Colonic mucosa (tissue), 4 donors: ENCODE measurements around the gene LARGE2. TPM values are rescaled to one million over a fixed set of nuclear protein-coding genes. Genes with fewer than 3 reads are reported as not detected.

ENCODE experiments used
- DNase-seq: peaks from one replicate; pipeline ENCODE4 v3.0.0-alpha.2; 2020
- H3K27ac ChIP-seq: fragments of 200-600 bp; one replicate; pipeline ENCODE4 v1.8.0; 2021
- H3K27me3 ChIP-seq: fragments of 200-600 bp; one replicate; pipeline ENCODE4 v1.8.0; 2021
- H3K36me3 ChIP-seq: fragments of 200-600 bp; one replicate; pipeline ENCODE4 v1.8.0; 2021
- H3K4me1 ChIP-seq: fragments of 200-600 bp; one replicate; pipeline ENCODE4 v1.8.0; 2021; ENCODE audit warnings: mild to moderate bottlenecking
- H3K4me3 ChIP-seq: fragments of 200-600 bp; one replicate; pipeline ENCODE4 v1.8.0; 2021
- H3K9ac ChIP-seq, 2 donors: one replicate each; pipeline ENCODE4 v1.7.0; 2013; ENCODE audit warnings: control low read depth in 2 of 2, low read depth in 2 of 2, low read length in 2 of 2
- H3K9me3 ChIP-seq: fragments of 200-600 bp; one replicate; pipeline ENCODE4 v1.8.0; 2021
- intact Hi-C: fragments of 100-400 bp; cut with DNase I; formaldehyde crosslinking; loops from one replicate; pipeline ENCODE4 v1.14.1; 2022
- total RNA-seq, 2 donors: library from RNA; stranded (reverse); fragmentation: NEBNext Ultra II Directional in 1 of 2; extraction: Animal tissue kit (Norgen Biotek cat#: 25700) in 1 of 2; gene quantifications; one replicate each; pipeline ENCODE4 v1.2.1, GENCODE V29; 2021
- TF ChIP-seq, protein P1 (sequence below): fragments of 200-600 bp; IDR thresholded peaks from one replicate; pipeline ENCODE4 v1.8.0; 2022; ENCODE audit warnings: antibody characterized with exemption, mild to moderate bottlenecking
- donor health status: healthy.
- donor health status: DM: no; HTN: no; CAD: no.
- donor health status: DM: no; HTN: no; CAD: no.

LARGE2 gene
- total RNA-seq, 2 donors from 2014 or later, result 4.1 to 7.5 TPM

DNA sequence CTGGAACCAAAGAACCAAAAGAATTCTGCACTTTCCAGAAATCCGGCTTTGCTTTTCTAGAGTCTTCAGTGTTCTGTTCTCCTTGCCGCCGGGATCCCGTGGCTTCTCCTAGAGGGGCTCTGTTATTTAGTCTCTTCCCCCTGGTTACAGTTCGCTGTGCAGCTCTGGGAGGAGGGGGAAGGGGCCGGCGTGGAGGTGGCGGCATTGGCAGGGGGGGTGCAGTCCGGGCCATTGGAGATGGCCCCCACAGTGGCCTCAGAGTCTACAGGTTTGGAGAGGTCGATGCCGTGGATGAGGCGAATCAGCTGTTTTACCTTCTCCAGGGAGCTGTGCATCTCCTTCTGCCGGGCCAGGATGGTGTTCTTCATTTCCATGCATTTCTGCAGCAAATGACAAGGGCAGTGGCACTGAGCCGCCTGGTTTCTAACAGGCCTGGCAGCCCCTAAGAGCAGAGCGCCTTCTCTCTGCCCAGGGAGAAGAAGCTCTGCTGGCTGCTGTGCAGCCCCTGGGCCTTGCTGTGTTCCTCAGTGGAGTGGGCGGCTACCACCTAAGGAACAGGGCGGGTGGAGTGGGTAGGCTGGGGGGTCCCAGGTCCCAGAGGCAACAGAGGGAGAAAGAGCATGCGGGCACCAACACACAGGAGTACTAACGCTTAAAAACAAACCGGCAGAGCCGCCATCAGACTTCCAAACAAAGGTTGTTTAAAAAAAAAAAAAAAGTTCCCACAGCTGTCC lies 11.6 kb downstream of the LARGE2 start:
- H3K36me3 ChIP-seq, result no peaks in the 10 kb centered on the region

GRCh38 chr11:45934580-45935318 lies 12.3 kb downstream of the LARGE2 start:
- Histone ChIP-seq H3K4me3 (no peak overlapping the region), H3K9ac (no peak overlapping the region), H3K9me3 (no peaks in the 10 kb centered on the region), H3K27me3 (no peaks in the 10 kb centered on the region), H3K4me1 (no peaks in the 10 kb centered on the region), H3K36me3 (no peaks in the 10 kb centered on the region), H3K27ac (no peak overlapping the region)
- intact Hi-C loops, result no loop called here
- TF ChIP-seq, protein P1, sequence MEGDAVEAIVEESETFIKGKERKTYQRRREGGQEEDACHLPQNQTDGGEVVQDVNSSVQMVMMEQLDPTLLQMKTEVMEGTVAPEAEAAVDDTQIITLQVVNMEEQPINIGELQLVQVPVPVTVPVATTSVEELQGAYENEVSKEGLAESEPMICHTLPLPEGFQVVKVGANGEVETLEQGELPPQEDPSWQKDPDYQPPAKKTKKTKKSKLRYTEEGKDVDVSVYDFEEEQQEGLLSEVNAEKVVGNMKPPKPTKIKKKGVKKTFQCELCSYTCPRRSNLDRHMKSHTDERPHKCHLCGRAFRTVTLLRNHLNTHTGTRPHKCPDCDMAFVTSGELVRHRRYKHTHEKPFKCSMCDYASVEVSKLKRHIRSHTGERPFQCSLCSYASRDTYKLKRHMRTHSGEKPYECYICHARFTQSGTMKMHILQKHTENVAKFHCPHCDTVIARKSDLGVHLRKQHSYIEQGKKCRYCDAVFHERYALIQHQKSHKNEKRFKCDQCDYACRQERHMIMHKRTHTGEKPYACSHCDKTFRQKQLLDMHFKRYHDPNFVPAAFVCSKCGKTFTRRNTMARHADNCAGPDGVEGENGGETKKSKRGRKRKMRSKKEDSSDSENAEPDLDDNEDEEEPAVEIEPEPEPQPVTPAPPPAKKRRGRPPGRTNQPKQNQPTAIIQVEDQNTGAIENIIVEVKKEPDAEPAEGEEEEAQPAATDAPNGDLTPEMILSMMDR, result no peak
- DNase-seq, result no peak

More for the DNA sequence above, 11.6 kb downstream of the LARGE2 start:
- no peaks in the 10 kb centered on the region for H3K27me3 ChIP-seq
- no peaks in the 10 kb centered on the region for H3K4me1 ChIP-seq
- H3K27ac ChIP-seq, result no peak overlapping the region
- no peaks in the 10 kb centered on the region for H3K9me3 ChIP-seq
- no peak overlapping the region for H3K9ac ChIP-seq
- TF ChIP-seq, protein P1, result no peak
- H3K4me3 ChIP-seq, result no peak overlapping the region
- DNase-seq, result no peak
- intact Hi-C loops, result no loop called here

- DNase-seq, result no peak
- intact Hi-C loops, result no loop called here
- H3K27ac ChIP-seq, result no peak overlapping the region
- no peaks in the 10 kb centered on the region for H3K4me1 ChIP-seq
- no peaks in the 10 kb centered on the region for H3K36me3 ChIP-seq
- TF ChIP-seq, protein P1, result no peak
- H3K4me3 ChIP-seq, result no peak overlapping the region
- no peaks in the 10 kb centered on the region for H3K9me3 ChIP-seq
- H3K27me3 ChIP-seq, result no peaks in the 10 kb centered on the region
- no peak overlapping the region for H3K9ac ChIP-seq
These were observed 13.1 kb downstream of the LARGE2 start for GRCh38 chr11:45935349-45936064.

DNA sequence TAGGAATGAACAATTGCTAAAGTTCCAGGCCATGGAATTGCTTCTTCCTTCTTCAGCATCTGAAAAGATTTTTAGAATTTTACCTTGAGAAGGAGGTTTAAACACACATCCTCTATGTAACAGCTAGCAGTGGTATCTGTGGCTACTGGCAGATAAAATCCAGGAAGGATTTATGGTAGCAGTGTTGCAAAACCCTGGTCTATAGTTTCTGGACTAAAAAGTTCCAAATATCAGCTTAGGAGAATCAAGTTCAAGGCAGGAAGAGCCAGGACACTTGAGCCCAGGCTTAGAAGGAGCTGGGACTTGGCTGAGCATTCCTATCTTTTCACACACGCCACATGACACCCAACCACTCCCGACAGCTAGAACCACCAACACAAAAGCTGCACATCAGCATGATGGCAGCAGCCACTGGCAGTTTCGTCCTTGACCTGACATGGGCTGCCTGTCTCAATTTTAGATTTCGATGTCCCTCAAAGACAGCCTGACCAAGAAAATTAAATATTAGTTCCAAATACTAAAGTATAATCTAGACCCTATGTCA lies 14.1 kb downstream of the LARGE2 start:
- no peaks in the 10 kb centered on the region for H3K4me1 ChIP-seq
- H3K4me3 ChIP-seq, result no peak overlapping the region
- H3K36me3 ChIP-seq, result no peaks in the 10 kb centered on the region
- no peak overlapping the region for H3K9ac ChIP-seq
- H3K27me3 ChIP-seq, result no peaks in the 10 kb centered on the region
- no peaks in the 10 kb centered on the region for H3K9me3 ChIP-seq
- H3K27ac ChIP-seq, result no peak overlapping the region
- TF ChIP-seq, protein P1, result no peak
- DNase-seq, result no peak
- intact Hi-C loops, result no loop called here

DNA sequence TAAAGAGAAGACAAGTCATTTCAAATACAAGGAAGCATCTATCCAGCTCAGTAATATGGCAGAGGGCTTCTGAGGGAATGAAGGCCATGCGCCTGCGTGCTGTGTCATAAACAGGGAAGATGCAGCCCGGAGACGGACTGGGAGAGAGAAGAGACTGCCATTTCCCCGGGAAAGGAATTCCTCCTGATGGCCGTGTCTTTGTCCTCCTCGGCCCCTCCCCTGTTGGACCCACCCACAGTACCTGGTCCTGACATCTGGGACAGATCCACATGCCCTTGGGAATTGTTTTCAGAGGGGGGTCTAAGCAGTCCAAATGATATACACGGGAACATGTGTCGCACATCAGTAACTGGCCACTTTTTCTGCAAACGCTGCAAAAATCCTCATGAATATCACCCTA lies 15.5 kb downstream of the LARGE2 start:
- no peaks in the 10 kb centered on the region for H3K27me3 ChIP-seq
- intact Hi-C loops, result no loop called here

More for the DNA sequence above, 15.5 kb downstream of the LARGE2 start:
- TF ChIP-seq, protein P1, result no peak
- no peaks in the 10 kb centered on the region for H3K9me3 ChIP-seq
- H3K4me1 ChIP-seq, result no peaks in the 10 kb centered on the region
- no peaks in the 10 kb centered on the region for H3K36me3 ChIP-seq
- no peak overlapping the region for H3K27ac ChIP-seq
- H3K9ac ChIP-seq, result no peak overlapping the region
- no peak for DNase-seq
- H3K4me3 ChIP-seq, result no peak overlapping the region
